IMR-90 (cell line): ENCODE data around the gene LCE4A. TPM values are rescaled to one million over a fixed set of nuclear protein-coding genes. Genes with fewer than 3 reads are reported as not detected.

ENCODE experiments used
- ATAC-seq: fragments of 200-7000 bp; cut with Tn5 transposase; 2 replicates; pipeline ENCODE4 v1.9.1; 2020; ENCODE audit warnings: low read depth, mild to moderate bottlenecking, moderate library complexity
- BruUV-seq: library from RNA; stranded (reverse); fragments of 400-500 nt; replicated peaks from 2 replicates; lab custom pipeline; 2021; lab: Mats Ljungman, UMichigan
- CTCF ChIA-PET: fragments of 300-600 bp; formaldehyde crosslinking; extraction: SDS; loops from one replicate; lab custom pipeline; 2021; ENCODE audit warnings: antibody characterized with exemption; lab: Yijun Ruan, JAX
- POLR2A ChIA-PET: fragments of 300-600 bp; sonication (Branson Sonifier 250); formaldehyde crosslinking; loops from one replicate; lab custom pipeline; 2022; ENCODE audit warnings: antibody characterized with exemption; ENCODE audit not compliant: unreplicated experiment; lab: Charles Lee
- DNase-seq: peaks from one replicate; pipeline ENCODE4 v3.0.0; 2013
- H2AFZ ChIP-seq: replicated peaks from 2 replicates; pipeline ENCODE3; 2013; ENCODE audit warnings: low read length, mild to moderate bottlenecking; ENCODE audit not compliant: poor library complexity
- H2AK5ac ChIP-seq: 2 replicates; pipeline ENCODE4 v1.6.1; 2013; ENCODE audit warnings: low read depth, low read length, inconsistent platforms
- H2AK9ac ChIP-seq: replicated peaks from 2 replicates; pipeline ENCODE3; 2013; ENCODE audit warnings: mild to moderate bottlenecking, low read depth, low read length, moderate library complexity; ENCODE audit not compliant: poor library complexity
- H2BK120ac ChIP-seq: 2 replicates; pipeline ENCODE4 v1.6.1; 2013; ENCODE audit warnings: low read depth, low read length, inconsistent platforms
- H2BK15ac ChIP-seq: 3 replicates; pipeline ENCODE4 v1.6.1; 2013; ENCODE audit warnings: low read depth, low read length, inconsistent platforms
- H2BK20ac ChIP-seq: 2 replicates; pipeline ENCODE4 v1.6.1; 2013; ENCODE audit warnings: low read depth, mild to moderate bottlenecking, inconsistent platforms, low read length, moderate library complexity
- H2BK5ac ChIP-seq: 2 replicates; pipeline ENCODE4 v1.6.1; 2013; ENCODE audit warnings: mild to moderate bottlenecking, low read depth, low read length, inconsistent platforms; ENCODE audit not compliant: poor library complexity, severe bottlenecking
- H3K14ac ChIP-seq: replicated peaks from 2 replicates; pipeline ENCODE4 v1.6.1; 2013; ENCODE audit warnings: low read depth, low read length, inconsistent platforms
- H3K18ac ChIP-seq: 2 replicates; pipeline ENCODE4 v1.6.1; 2013; ENCODE audit warnings: low read depth, low read length, control low read depth
- H3K23ac ChIP-seq: 2 replicates; pipeline ENCODE4 v1.6.1; 2013; ENCODE audit warnings: low read depth, low read length, inconsistent platforms
- H3K27ac ChIP-seq: 2 replicates; pipeline ENCODE4 v1.5.1; 2013; ENCODE audit warnings: mild to moderate bottlenecking, control low read depth, low read length; ENCODE audit not compliant: insufficient read depth
- H3K27me3 ChIP-seq: 2 replicates; pipeline ENCODE4 v1.6.1; 2013; ENCODE audit warnings: low read length; ENCODE audit not compliant: control insufficient read depth, insufficient read depth
- H3K36me3 ChIP-seq: 2 replicates; pipeline ENCODE4 v1.6.1; 2013; ENCODE audit warnings: low read length, mixed read lengths; ENCODE audit not compliant: control insufficient read depth, insufficient read depth
- H3K4ac ChIP-seq: 2 replicates; pipeline ENCODE4 v1.6.1; 2013; ENCODE audit warnings: low read depth, low read length, inconsistent platforms
- H3K4me1 ChIP-seq: 2 replicates; pipeline ENCODE4 v1.6.1; 2013; ENCODE audit warnings: low read length, mixed read lengths; ENCODE audit not compliant: control insufficient read depth, insufficient read depth
- H3K4me2 ChIP-seq: 2 replicates; pipeline ENCODE4 v1.6.1; 2013; ENCODE audit warnings: low read depth, mild to moderate bottlenecking, control low read depth, low read length, moderate library complexity
- H3K4me3 ChIP-seq: 2 replicates; pipeline ENCODE4 v1.5.1; 2013; ENCODE audit warnings: low read depth, mild to moderate bottlenecking, control low read depth, low read length, moderate library complexity; ENCODE audit not compliant: insufficient read depth
- H3K56ac ChIP-seq: 2 replicates; pipeline ENCODE4 v1.6.1; 2013; ENCODE audit warnings: low read length, inconsistent platforms; ENCODE audit not compliant: insufficient read depth; ENCODE audit errors: extremely low read depth
- H3K79me1 ChIP-seq, 2 experiments: 2 replicates each; pipeline ENCODE4 v1.6.1; 2013; ENCODE audit warnings: low read length in 2 of 2, inconsistent platforms in 1 of 2, low read depth in 1 of 2
- H3K9ac ChIP-seq: 2 replicates; pipeline ENCODE4 v1.6.1; 2013; ENCODE audit warnings: low read depth, low read length, control low read depth
- H3K9me1 ChIP-seq: 2 replicates; pipeline ENCODE4 v1.6.1; 2013; ENCODE audit warnings: low read length, inconsistent platforms; ENCODE audit not compliant: insufficient read depth
- H3K9me3 ChIP-seq: 2 replicates; pipeline ENCODE4 v1.6.1; 2013; ENCODE audit warnings: low read length; ENCODE audit not compliant: control insufficient read depth, insufficient read depth
- H4K20me1 ChIP-seq: 2 replicates; pipeline ENCODE4 v1.6.1; 2013; ENCODE audit warnings: low read length, inconsistent platforms; ENCODE audit not compliant: insufficient read depth
- H4K5ac ChIP-seq: 2 replicates; pipeline ENCODE4 v1.6.1; 2013; ENCODE audit warnings: mild to moderate bottlenecking, low read depth, low read length, control low read depth
- H4K8ac ChIP-seq, 2 experiments: 2 replicates each; pipeline ENCODE4 v1.6.1; 2013; ENCODE audit warnings: low read depth in 2 of 2, low read length in 2 of 2, control low read depth in 1 of 2, inconsistent platforms in 1 of 2
- H4K91ac ChIP-seq: 2 replicates; pipeline ENCODE4 v1.6.1; 2013; ENCODE audit warnings: low read depth, low read length, inconsistent platforms; ENCODE audit not compliant: insufficient read depth
- BHLHE40 ChIP-seq: fragments of 150-350 bp; IDR thresholded peaks from 2 replicates; pipeline ENCODE4 v1.6.1; 2016; ENCODE audit warnings: mild to moderate bottlenecking, low read depth, low read length
- CEBPB ChIP-seq: IDR thresholded peaks from 2 replicates; pipeline ENCODE4 v1.6.1; 2012; ENCODE audit warnings: low read depth, low read length, improper control_type of control experiment
- CHD1 ChIP-seq: IDR thresholded peaks from 2 replicates; pipeline ENCODE4 v1.6.1; 2012; ENCODE audit warnings: low read depth, low read length, improper control_type of control experiment
- CTCF ChIP-seq: conservative IDR thresholded peaks from 2 replicates; pipeline ENCODE4 v1.5.1; 2012; ENCODE audit warnings: mild to moderate bottlenecking, low read depth, low read length, improper control_type of control experiment
- ELK1 ChIP-seq: fragments of 150-350 bp; IDR thresholded peaks from 2 replicates; pipeline ENCODE4 v1.6.1; 2016; ENCODE audit warnings: low read depth, mild to moderate bottlenecking, low read length, moderate library complexity, borderline replicate concordance
- FOS ChIP-seq: fragments of 150-350 bp; IDR thresholded peaks from 2 replicates; pipeline ENCODE4 v1.6.1; 2016; ENCODE audit warnings: low read depth, low read length
- MAFK ChIP-seq: IDR thresholded peaks from 2 replicates; pipeline ENCODE4 v1.6.1; 2012; ENCODE audit warnings: low read depth, low read length, improper control_type of control experiment
- MAZ ChIP-seq: IDR thresholded peaks from 2 replicates; pipeline ENCODE4 v1.6.1; 2012; ENCODE audit warnings: low read depth, mild to moderate bottlenecking, low read length, improper control_type of control experiment, moderate library complexity, borderline replicate concordance
- MXI1 ChIP-seq: IDR thresholded peaks from 2 replicates; pipeline ENCODE4 v1.6.1; 2012; ENCODE audit warnings: low read depth, mild to moderate bottlenecking, low read length, moderate library complexity, borderline replicate concordance
- NFE2L2 ChIP-seq: fragments of 150-350 bp; IDR thresholded peaks from 2 replicates; pipeline ENCODE4 v1.6.1; 2016; ENCODE audit warnings: low read depth, mild to moderate bottlenecking, low read length
- POLR2A ChIP-seq: IDR thresholded peaks from 2 replicates; pipeline ENCODE4 v1.6.1; 2012; ENCODE audit warnings: mild to moderate bottlenecking, low read depth, low read length
- RAD21 ChIP-seq: IDR thresholded peaks from 2 replicates; pipeline ENCODE4 v1.6.1; 2012; ENCODE audit warnings: low read length, improper control_type of control experiment
- RCOR1 ChIP-seq: IDR thresholded peaks from 2 replicates; pipeline ENCODE4 v1.6.1; 2012; ENCODE audit warnings: mild to moderate bottlenecking, low read length, improper control_type of control experiment; ENCODE audit not compliant: insufficient replicate concordance
- RFX5 ChIP-seq: IDR thresholded peaks from 2 replicates; pipeline ENCODE4 v1.8.0; 2012; ENCODE audit warnings: low read depth, mild to moderate bottlenecking, low read length, moderate library complexity
- SMC3 ChIP-seq: fragments of 150-350 bp; IDR thresholded peaks from 2 replicates; pipeline ENCODE4 v1.6.1; 2016; ENCODE audit warnings: low read depth, mild to moderate bottlenecking, antibody characterized with exemption, low read length, moderate library complexity
- USF2 ChIP-seq: fragments of 150-350 bp; IDR thresholded peaks from 2 replicates; pipeline ENCODE4 v1.6.1; 2017; ENCODE audit warnings: mild to moderate bottlenecking, antibody characterized with exemption, low read length, low read depth
- WGBS, 2 experiments: methylation state at CpG; one replicate each; pipeline versions ENCODE4 v1.1.5 to v1.1.7; 2013; ENCODE audit warnings: missing lambda C conversion rate in 2 of 2; ENCODE audit not compliant: insufficient read length in 1 of 2; ENCODE audit errors: extremely low coverage in 2 of 2; 5-methylcytosine and 5-hydroxymethylcytosine counted together
- dilution Hi-C: fragments of 300-500 bp; cut with HindIII; formaldehyde crosslinking; loops from one replicate; pipeline ENCODE4 v1.14.3; 2018; ENCODE audit warnings: low sequenced_read_pairs; ENCODE audit not compliant: unreplicated experiment
- in situ Hi-C: fragments of 300-500 bp; cut with MboI; formaldehyde crosslinking; loops from 3 replicates; pipeline ENCODE4 v1.14.3; 2019; ENCODE audit warnings: low sequenced_read_pairs, inconsistent platforms, mixed read lengths
- intact Hi-C: fragments of 100-400 bp; cut with micrococcal nuclease; formaldehyde crosslinking; loops from 2 replicates; pipeline ENCODE4 v1.10.0; 2022
- polyA plus RNA-seq, 3 experiments: library from polyadenylated mRNA; depleted of rRNA; stranded (reverse); fragments of >200 nt; gene quantifications; 2 replicates each; pipeline ENCODE4 v1.2.3, GENCODE V29; 2012; ENCODE audit warnings: low replicate concordance in 1 of 3
- total RNA-seq: library from RNA; depleted of rRNA; stranded (reverse); fragments of >200 nt; gene quantifications from 2 replicates; pipeline ENCODE4 v1.2.3, GENCODE V29; 2012

The LCE4A gene
- total and polyA plus RNA-seq, 2 of the 4 experiments (the other 2 are of a cell fraction): not detected

GRCh38 chr1:152699746-152700145 lies 8.2 kb upstream of the LCE4A start:
- H3K14ac ChIP-seq: no peak overlapping the region
- H3K9me1 ChIP-seq: no peaks in the 10 kb centered on the region
- no peak overlapping the region for H2AK9ac ChIP-seq
- no peaks in the 10 kb centered on the region for H3K9me3 ChIP-seq
- H3K27ac ChIP-seq: no peak overlapping the region
- H4K5ac ChIP-seq: no peak overlapping the region
- no peak overlapping the region; the same call in 1 of the 2 replicates for H3K4me2 ChIP-seq
- TF ChIP-seq CTCF: no peak
- TF ChIP-seq MAFK: no peak
- TF ChIP-seq CHD1: no peak
- TF ChIP-seq SMC3: no peak
- TF ChIP-seq USF2: no peak
- TF ChIP-seq RCOR1: no peak
- no peak for TF ChIP-seq MAZ
- no peak for TF ChIP-seq CEBPB
- TF ChIP-seq POLR2A: no peak
- no peak for TF ChIP-seq FOS
- no peak for TF ChIP-seq MXI1
- TF ChIP-seq ELK1: no peak
- no peak for TF ChIP-seq BHLHE40
- no peak for TF ChIP-seq RFX5
- no peak for TF ChIP-seq NFE2L2
- TF ChIP-seq RAD21: no peak
- ChIA-PET CTCF (no interaction called here), POLR2A (no interaction called here)
- H2AK5ac ChIP-seq: no peak overlapping the region
- H2BK5ac ChIP-seq: no peak overlapping the region
- no peak overlapping the region for H2BK15ac ChIP-seq
- no peaks in the 10 kb centered on the region; the same call in 1 of the 2 replicates for H3K4me1 ChIP-seq
- DNase-seq (no peak), ATAC-seq (no peak)
- BruUV-seq: no TSS peak
- H4K20me1 ChIP-seq: no peaks in the 10 kb centered on the region
- H3K56ac ChIP-seq: no peak overlapping the region
- in situ Hi-C loops (no loop called here), intact Hi-C loops (no loop called here), dilution Hi-C loops (no loop called here)
- H3K23ac ChIP-seq: no peak overlapping the region
- H3K27me3 ChIP-seq: no peaks in the 10 kb centered on the region
- H3K79me1 ChIP-seq: no peaks in the 10 kb centered on the region
- H2BK20ac ChIP-seq: no peak overlapping the region
- H2AFZ ChIP-seq: peak overlapping the region; percentile 32
- no peak overlapping the region for H4K8ac ChIP-seq
- no peaks in the 10 kb centered on the region for H3K36me3 ChIP-seq
- H3K4ac ChIP-seq: no peak overlapping the region
- H3K4me3 ChIP-seq: no peak overlapping the region
- no peak overlapping the region for H2BK120ac ChIP-seq
- WGBS, 2 experiments: no CpG with 5 or more reads among the region's 4 CpGs
- H4K91ac ChIP-seq: no peak overlapping the region
- no peak overlapping the region for H3K18ac ChIP-seq
- H3K9ac ChIP-seq: no peak overlapping the region
